T-helper 1 cell treated with Interleukin-12 subunit alpha and Interleukin-12 subunit beta and Interleukin-4 antibody, amounts not matched to agents 30 μg/mL and 1 μg/mL, for 36 hours (primary cell): Measurements from ENCODE around the gene RPA1.
"Not testable (repeated sequence)": the region's sequence is repeated elsewhere in the genome, so short reads cannot be mapped to it uniquely, and the experiment has no call there.

Experiments used
- H3K27ac Mint-ChIP-seq: one replicate; pipeline ENCODE4 v1.8.0; 2021; ENCODE audit warnings: mild to moderate bottlenecking, mixed read lengths
- H3K27me3 Mint-ChIP-seq: one replicate; pipeline ENCODE4 v1.8.0; 2021; ENCODE audit warnings: low read depth, mixed read lengths
- H3K36me3 Mint-ChIP-seq: one replicate; pipeline ENCODE4 v1.8.0; 2021; ENCODE audit warnings: low read depth, mixed read lengths
- H3K4me1 Mint-ChIP-seq: one replicate; pipeline ENCODE4 v1.8.0; 2021; ENCODE audit warnings: low read depth, mixed read lengths
- H3K4me3 Mint-ChIP-seq: one replicate; pipeline ENCODE4 v1.8.0; 2021; ENCODE audit warnings: mild to moderate bottlenecking, moderate library complexity, mixed read lengths
- H3K9me3 Mint-ChIP-seq: one replicate; pipeline ENCODE4 v1.8.0; 2021; ENCODE audit warnings: mixed read lengths

RPA1 gene

DNA sequence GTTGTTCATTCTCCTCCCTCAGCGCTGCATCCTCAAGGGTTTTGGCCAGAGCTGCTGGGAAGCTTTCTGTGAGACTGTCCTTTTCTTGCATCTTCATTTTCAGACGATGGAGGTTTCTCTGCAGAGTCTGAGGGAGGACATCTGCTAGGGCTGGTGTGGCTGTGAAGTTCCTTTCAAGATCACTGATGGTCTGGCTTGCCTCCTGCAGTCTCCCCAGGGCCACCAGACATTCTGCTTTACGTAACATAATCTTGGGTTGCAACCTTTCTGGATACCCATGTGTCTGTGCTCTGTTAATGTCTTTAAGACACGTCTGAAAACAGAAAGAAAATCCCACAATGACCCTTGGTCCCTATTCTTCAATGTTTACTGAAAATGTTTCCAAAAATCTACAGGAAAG is 29.1 kb upstream of the RPA1 start:
- Mint-ChIP-seq H3K27me3 (no peaks in the 10 kb centered on the region), H3K9me3 (no peaks in the 10 kb centered on the region), H3K4me1 (peaks cover 4% of the 10 kb centered on the region), H3K27ac (no peak overlapping the region), H3K36me3 (peaks cover 21% of the 10 kb centered on the region), H3K4me3 (no peak overlapping the region)

DNA sequence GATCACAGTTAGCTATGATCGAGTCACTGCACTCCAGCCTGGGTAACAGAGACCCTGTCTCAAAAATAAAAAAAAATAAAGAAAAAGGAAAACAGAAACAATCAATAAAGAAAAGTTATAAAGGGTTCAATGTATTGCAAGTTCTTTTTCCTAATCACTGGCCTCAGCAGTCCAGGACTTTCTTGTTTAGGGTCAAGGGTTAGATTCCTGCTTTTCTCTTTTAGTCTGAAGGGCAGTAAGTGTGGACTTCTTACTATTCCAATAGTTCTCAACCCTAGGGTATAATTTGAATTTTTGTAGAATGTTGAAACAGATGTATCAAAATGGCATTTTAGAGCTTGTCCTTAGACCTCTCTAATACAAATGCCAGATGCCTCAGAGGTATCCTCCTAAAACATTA is 27.4 kb upstream of the RPA1 start:
- Mint-ChIP-seq H3K27ac (no peak overlapping the region), H3K9me3 (no peaks in the 10 kb centered on the region), H3K4me3 (no peak overlapping the region), H3K36me3 (peaks cover 16% of the 10 kb centered on the region), H3K4me1 (no peaks in the 10 kb centered on the region), H3K27me3 (no peaks in the 10 kb centered on the region)

DNA sequence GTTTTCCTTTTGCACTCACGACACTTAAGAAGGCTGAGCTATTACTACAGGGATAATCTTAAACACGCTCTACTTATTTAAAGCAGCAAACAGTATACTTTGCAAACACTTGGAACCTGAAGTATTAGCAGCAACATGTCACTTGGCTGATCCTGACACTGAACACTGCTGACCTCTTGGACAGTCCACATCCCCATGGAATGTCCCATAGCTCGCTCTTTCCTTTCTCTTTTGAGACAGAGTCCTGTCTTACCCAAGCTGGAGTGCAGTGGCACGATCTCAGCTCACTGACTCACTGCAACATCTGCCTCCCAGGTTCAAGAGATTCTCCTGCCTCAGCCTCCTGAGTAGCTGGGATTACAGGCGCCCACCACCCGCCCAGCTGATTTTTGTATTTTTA is 26.5 kb upstream of the RPA1 start:
- peaks cover 23% of the 10 kb centered on the region for H3K36me3 Mint-ChIP-seq
- peaks cover 1% of the 10 kb centered on the region for H3K4me1 Mint-ChIP-seq
- no peak overlapping the region for H3K4me3 Mint-ChIP-seq
- H3K27me3 Mint-ChIP-seq, result no peaks in the 10 kb centered on the region
- H3K9me3 Mint-ChIP-seq, result no peaks in the 10 kb centered on the region
- H3K27ac Mint-ChIP-seq, result no peak overlapping the region

DNA sequence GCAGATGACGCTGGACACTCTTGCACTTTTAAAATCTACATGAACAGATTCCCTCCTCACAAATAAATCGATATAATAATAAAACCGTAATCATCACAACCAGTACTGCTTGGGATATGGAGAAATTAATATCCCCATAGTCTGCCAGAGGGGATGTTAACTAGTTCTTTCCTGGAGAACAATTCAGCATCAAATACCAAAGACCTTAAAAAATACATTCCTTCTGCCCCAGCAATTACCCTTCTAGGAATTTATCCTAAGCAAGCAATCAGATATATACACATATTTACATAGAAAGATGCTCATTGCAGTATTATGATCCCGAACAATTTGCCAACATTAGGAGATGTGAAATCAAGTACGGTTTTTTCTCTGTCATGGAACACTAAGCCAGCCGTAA is 21.9 kb upstream of the RPA1 start:
- Mint-ChIP-seq H3K36me3 (peaks cover 24% of the 10 kb centered on the region), H3K27me3 (no peaks in the 10 kb centered on the region), H3K27ac (no peak overlapping the region), H3K9me3 (no peaks in the 10 kb centered on the region), H3K4me3 (no peak overlapping the region), H3K4me1 (peaks cover 1% of the 10 kb centered on the region)

DNA sequence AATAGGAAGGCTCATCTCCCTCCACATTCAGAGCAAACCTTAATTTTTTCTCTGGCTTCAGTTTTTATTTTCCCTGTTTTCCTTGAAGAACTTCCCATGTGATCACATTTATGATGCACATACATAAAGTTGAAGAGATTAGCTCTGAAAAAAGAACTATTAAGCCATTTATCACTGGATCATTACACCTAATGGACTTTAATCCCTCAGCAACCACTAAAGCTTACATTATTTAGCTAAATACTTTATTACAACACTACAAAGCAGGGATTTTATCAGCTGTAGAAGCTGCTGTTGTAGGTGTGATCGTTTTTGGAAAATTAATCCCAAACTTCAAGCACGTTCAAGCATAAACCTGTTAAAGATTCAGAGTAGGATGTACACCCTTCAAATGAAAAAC is 21.2 kb upstream of the RPA1 start:
- Mint-ChIP-seq H3K4me3 (no peak overlapping the region), H3K9me3 (no peaks in the 10 kb centered on the region), H3K27ac (no peak overlapping the region), H3K36me3 (peaks cover 24% of the 10 kb centered on the region), H3K27me3 (no peaks in the 10 kb centered on the region), H3K4me1 (peaks cover 1% of the 10 kb centered on the region)

DNA sequence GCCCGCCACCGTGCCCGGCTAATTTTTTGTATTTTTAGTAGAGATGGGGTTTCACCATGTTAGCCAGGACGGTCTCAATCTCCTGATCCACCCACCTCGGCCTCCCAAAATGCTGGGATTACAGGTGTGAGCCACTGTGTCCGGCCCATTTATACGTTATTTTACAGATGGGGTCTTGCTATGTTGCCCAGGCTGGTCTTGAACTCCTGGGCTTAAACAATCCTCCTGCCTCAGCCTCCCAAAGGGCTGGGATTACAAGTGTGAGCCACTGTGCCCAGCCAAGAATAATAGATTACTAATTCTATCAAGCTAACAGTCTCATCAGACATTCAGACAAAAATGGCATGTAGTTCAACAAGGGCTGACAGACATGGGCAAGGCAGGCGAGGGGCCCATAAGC is 20.0 kb upstream of the RPA1 start:
- peaks cover 19% of the 10 kb centered on the region for H3K36me3 Mint-ChIP-seq
- H3K4me1 Mint-ChIP-seq, H3K27me3 Mint-ChIP-seq, H3K4me3 Mint-ChIP-seq, H3K9me3 Mint-ChIP-seq, H3K27ac Mint-ChIP-seq: not testable (repeated sequence)

DNA sequence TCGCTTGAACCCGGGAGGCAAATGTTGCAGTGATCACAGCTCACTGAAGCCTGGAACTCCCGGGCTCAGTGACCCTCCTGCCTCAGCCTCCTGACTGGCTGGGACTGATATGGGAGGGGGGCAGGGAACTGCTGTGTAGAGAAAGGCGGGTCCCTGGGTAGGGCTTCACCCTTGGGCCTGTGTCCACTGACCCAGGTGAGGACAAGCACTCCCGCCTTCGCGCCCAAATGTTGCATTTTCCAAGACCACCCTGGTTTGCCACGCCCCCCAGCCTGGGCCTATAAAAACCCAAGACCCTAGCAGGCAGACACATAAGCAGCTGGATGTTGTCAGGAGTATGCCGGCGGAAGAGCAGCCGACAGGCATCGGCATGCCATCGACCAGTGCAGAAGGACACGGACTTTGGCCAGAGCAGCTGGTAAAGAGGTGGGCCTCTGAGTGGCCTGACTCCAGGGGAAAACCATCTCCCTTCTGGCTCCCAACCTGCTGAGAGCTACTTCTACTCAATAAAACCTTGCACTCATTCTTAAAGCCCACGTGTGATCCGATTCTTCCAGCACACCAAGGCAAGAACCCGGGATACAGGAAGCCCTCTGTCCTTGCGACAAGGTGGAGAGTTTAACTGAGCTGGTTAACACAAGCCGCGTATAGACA is 19.2 kb upstream of the RPA1 start:
- peaks cover 1% of the 10 kb centered on the region for H3K4me1 Mint-ChIP-seq
- H3K9me3 Mint-ChIP-seq, result no peaks in the 10 kb centered on the region
- H3K27me3 Mint-ChIP-seq, result no peaks in the 10 kb centered on the region
- no peak overlapping the region for H3K27ac Mint-ChIP-seq
- H3K4me3 Mint-ChIP-seq, result no peak overlapping the region
- H3K36me3 Mint-ChIP-seq, result peaks cover 19% of the 10 kb centered on the region

DNA sequence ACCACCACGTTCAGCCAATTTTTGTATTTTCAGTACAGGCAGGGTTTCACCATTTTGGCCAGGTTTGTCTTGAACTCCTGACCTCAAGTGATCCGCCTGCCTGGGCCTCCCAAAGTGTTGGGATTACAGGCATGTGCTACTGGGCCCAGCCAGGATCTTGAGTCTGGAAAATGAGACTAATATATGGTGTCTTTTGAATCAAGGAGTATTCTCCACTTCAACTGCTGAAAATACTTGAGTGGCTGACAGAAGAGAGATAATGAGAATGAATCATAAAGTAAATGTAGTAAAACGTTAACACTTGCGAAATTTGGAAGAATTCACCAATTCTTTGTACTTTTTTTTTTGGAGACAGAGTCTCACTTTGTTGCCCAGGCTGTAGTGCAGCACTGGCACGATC is 16.7 kb upstream of the RPA1 start:
- H3K27ac Mint-ChIP-seq, result no peak overlapping the region
- no peaks in the 10 kb centered on the region for H3K9me3 Mint-ChIP-seq

DNA sequence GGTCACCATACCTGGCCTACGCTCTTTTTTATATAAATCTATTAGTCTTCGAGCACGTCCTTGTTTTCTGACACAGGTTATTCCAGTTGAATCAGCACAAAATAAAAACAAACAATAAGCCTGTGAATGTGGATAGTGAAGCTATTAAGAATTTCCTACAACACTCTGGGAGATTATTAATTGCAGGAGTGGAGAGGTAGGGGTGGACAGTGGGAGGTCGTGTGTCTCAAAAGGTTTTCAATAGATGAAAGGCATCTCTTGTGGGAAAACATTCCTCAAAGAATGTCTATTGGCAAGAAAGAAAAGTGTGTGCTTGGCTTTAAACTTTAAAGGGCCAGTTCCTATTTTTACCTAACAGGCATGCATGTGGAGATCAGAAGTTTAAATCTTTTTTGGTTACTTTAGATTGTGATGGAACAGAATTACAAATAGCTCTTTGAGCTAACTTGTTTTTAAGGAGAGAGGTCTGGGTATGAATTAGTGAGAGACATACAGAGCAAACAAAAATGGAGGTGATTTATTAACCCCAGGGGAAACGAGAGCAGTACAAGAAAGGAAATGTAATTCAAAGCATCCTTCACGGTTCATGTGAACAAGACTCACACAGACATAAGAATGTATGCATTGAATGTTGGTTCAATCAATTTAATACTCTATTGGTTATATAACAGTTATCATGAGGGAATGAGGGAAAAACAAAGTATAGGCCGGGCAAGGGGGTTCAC is 9.1 kb upstream of the RPA1 start:
- H3K27ac Mint-ChIP-seq, result no peak overlapping the region
- H3K4me3 Mint-ChIP-seq, result no peak overlapping the region
- peaks cover 29% of the 10 kb centered on the region for H3K36me3 Mint-ChIP-seq

More for the DNA sequence above, 16.7 kb upstream of the RPA1 start:
- H3K4me3 Mint-ChIP-seq, result no peak overlapping the region
- peaks cover 15% of the 10 kb centered on the region for H3K36me3 Mint-ChIP-seq
- H3K27me3 Mint-ChIP-seq, result no peaks in the 10 kb centered on the region
- H3K4me1 Mint-ChIP-seq, result no peaks in the 10 kb centered on the region

DNA sequence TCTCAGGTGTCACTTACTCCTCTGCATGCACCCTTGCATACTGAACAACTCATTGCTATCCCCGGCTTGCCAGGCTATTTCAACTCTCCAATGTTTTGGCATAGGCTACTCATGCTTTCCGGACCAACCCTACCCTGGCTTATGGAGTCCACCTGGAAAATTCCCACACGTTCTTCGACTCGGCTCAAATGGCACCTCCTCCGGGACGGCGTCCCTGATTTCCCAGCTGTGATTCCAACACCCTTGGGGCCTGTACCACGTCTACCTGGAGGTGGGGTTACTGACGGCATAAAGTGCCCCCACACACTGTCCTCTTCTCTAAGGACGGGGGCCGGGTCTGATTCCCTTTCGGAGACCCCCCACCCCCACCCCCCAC is 601 bp upstream of the RPA1 start:
- peak overlapping the region; percentile 72 for H3K27ac Mint-ChIP-seq
- no peaks in the 10 kb centered on the region for H3K9me3 Mint-ChIP-seq
- peaks cover 40% of the 10 kb centered on the region for H3K36me3 Mint-ChIP-seq
- H3K27me3 Mint-ChIP-seq, result no peaks in the 10 kb centered on the region
- H3K4me1 Mint-ChIP-seq, result peaks cover 36% of the 10 kb centered on the region
- H3K4me3 Mint-ChIP-seq, result peak overlapping the region; percentile 95

More for the DNA sequence above, 9.1 kb upstream of the RPA1 start:
- H3K27me3 Mint-ChIP-seq, result no peaks in the 10 kb centered on the region
- H3K4me1 Mint-ChIP-seq, result peaks cover 22% of the 10 kb centered on the region
- no peaks in the 10 kb centered on the region for H3K9me3 Mint-ChIP-seq

DNA sequence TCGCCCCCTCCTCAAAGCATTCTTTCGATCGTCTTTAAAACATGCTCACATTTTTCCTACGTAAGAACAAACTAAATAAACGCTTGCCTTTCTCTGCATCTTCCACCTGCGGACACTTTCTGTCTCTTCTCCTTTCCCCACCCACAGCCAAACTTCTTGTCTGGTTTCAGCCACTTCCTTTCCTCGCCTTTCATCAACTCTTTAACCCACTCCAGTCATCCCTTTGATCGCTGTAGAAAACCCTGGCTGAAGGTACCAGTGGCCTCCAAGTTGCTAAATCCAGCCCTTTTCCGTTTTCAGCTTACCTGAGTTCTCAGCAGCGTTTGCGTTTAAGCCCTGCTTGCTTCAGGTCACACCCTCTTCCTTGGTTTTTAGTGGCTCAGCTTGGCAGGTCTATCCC is 483 bp downstream of the RPA1 start:
- Mint-ChIP-seq H3K27ac (peak overlapping the region; percentile 87), H3K4me1 (peaks cover 36% of the 10 kb centered on the region), H3K27me3 (no peaks in the 10 kb centered on the region), H3K36me3 (peaks cover 35% of the 10 kb centered on the region), H3K4me3 (peak overlapping the region; percentile 95), H3K9me3 (no peaks in the 10 kb centered on the region)

DNA sequence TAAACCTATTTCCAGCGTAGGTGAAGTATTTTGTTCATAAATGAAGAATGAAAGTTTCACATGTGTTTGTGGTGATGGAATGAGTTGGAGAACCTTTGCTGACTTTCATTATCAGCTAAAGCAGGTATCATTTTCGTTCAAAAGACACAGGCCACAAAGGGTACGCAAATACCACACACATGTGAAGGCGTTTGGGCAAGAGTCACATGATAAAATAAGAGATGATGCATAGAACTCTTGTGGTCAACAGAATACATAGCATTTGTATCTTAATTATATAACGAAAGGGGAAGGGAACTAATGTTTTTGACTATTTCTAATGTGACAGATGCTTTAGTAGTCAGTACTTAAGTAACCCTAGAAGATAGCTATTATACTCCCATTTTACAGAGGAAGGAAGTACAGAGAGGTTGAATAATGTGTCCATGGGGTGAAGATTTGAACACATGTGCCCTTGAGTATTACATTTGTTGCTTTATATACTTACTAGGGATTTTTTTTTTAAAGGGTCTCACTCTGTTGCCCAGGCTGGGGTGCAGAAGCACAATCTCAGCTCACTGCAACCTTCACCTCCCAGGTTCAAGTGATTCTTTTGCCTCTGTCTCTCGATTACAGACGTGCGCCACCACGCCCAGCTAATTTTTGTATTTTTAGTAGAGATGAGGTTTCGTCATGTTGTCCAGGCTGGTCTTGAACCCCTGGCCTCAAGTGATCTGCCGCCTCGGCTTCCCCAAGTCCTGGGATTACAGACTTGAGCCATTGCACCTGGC is 4.8 kb downstream of the RPA1 start:
- H3K36me3 Mint-ChIP-seq, result peaks cover 32% of the 10 kb centered on the region
- H3K27me3 Mint-ChIP-seq, result no peaks in the 10 kb centered on the region
- H3K4me3 Mint-ChIP-seq, result peak overlapping the region; percentile 22

DNA sequence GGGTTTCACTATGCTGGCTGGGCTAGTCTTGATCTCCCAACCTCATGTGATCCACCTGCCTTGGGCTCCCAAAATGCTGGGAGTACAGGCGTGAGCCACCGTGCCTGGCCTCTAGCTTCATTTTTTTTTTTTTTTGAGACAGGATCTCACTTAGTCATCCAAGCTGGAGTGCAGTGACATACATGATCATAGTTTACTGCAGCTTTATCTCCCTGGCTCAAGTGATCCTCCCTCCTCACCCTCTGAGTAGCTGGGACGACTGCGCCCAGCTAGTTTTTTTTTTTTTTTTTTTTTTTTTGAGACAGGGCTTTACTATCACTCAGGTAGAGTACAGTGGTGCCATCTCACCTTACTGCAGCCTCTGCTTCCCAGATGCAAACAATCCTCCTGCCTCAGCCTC is 9.7 kb downstream of the RPA1 start:
- Mint-ChIP-seq H3K4me3 (no peak overlapping the region), H3K27ac (no peak overlapping the region), H3K36me3 (peaks cover 34% of the 10 kb centered on the region)

More for the DNA sequence above, 4.8 kb downstream of the RPA1 start:
- H3K9me3 Mint-ChIP-seq, result no peaks in the 10 kb centered on the region
- H3K4me1 Mint-ChIP-seq, result peaks cover 32% of the 10 kb centered on the region
- peak overlapping the region; percentile 60 for H3K27ac Mint-ChIP-seq

DNA sequence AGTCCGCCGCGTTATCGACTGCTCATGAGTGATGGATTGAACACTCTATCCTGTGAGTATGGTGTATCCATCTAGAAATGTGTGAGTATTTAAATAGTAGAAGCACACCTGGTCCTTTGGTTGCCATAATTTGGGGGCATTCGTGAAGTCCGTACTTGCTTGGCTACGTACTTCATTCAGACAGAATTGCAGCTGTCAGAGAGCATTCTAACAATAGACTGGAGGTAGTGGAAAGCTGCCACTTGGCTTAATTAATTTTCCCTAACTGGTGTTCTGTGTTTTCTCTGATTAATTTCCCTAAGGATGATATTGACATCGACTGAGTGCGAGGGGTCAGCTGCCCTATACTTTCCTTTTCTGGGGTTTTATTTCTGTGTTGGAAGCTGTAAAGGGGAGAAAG is 14.1 kb downstream of the RPA1 start:
- H3K4me1 Mint-ChIP-seq, result peaks cover 8% of the 10 kb centered on the region
- H3K4me3 Mint-ChIP-seq, result no peak overlapping the region
- no peak overlapping the region for H3K27ac Mint-ChIP-seq
- no peaks in the 10 kb centered on the region for H3K9me3 Mint-ChIP-seq
- no peaks in the 10 kb centered on the region for H3K27me3 Mint-ChIP-seq
- H3K36me3 Mint-ChIP-seq, result peaks cover 34% of the 10 kb centered on the region

More for the DNA sequence above, 9.7 kb downstream of the RPA1 start:
- Mint-ChIP-seq H3K4me1 (peaks cover 20% of the 10 kb centered on the region), H3K27me3 (no peaks in the 10 kb centered on the region), H3K9me3 (no peaks in the 10 kb centered on the region)

DNA sequence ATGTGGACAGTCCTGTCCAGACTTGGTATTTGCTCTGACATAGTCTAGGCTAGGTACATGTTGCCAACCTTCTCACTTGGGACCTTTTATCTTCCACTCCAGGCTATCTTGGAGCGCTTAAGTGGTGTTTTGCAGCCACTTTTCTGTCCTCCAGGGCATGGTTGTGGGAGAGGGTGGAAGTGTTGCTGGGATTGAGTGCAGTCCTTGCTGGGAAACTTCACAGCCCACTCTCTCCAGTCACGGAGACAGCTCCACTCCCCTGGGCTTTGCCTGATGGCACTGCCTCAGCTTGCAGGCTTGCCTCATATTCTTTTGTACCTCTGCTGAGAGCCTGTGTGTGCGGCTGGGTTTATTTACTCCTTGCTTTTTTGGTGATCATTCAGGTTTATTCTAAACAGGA is 17.4 kb downstream of the RPA1 start:
- H3K27me3 Mint-ChIP-seq, result no peaks in the 10 kb centered on the region
- no peak overlapping the region for H3K4me3 Mint-ChIP-seq
- H3K9me3 Mint-ChIP-seq, result no peaks in the 10 kb centered on the region
- H3K4me1 Mint-ChIP-seq, result peaks cover 5% of the 10 kb centered on the region
- no peak overlapping the region for H3K27ac Mint-ChIP-seq
- H3K36me3 Mint-ChIP-seq, result peaks cover 39% of the 10 kb centered on the region
